Lower lobe of right lung (tissue), 2 donors: Measurements from ENCODE around the gene PON1. TPM values are rescaled to one million over a fixed set of nuclear protein-coding genes. Genes with fewer than 3 reads are reported as not detected.

Source experiments
- ATAC-seq, 2 donors: fragments of 200-7000 bp; cut with Tn5 transposase; one replicate each; pipeline ENCODE4 v1.9.1; 2020 to 2022; ENCODE audit warnings: mild to moderate bottlenecking in 2 of 2, moderate library complexity in 2 of 2
- DNase-seq: peaks from one replicate; pipeline ENCODE4 v3.0.0-alpha.2; 2020
- H3K27ac ChIP-seq: fragments of 200-600 bp; one replicate; pipeline ENCODE4 v1.8.0; 2022
- H3K27me3 ChIP-seq: fragments of 200-600 bp; one replicate; pipeline ENCODE4 v1.8.0; 2022; ENCODE audit warnings: low read depth
- H3K36me3 ChIP-seq: fragments of 200-600 bp; one replicate; pipeline ENCODE4 v1.8.0; 2022; ENCODE audit warnings: mild to moderate bottlenecking
- H3K4me1 ChIP-seq: fragments of 200-600 bp; one replicate; pipeline ENCODE4 v1.8.0; 2022
- H3K4me3 ChIP-seq: fragments of 200-600 bp; one replicate; pipeline ENCODE4 v1.8.0; 2022; ENCODE audit warnings: mild to moderate bottlenecking
- H3K9me3 ChIP-seq: fragments of 200-600 bp; one replicate; pipeline ENCODE4 v1.8.0; 2022
- intact Hi-C: fragments of 100-400 bp; cut with DNase I; formaldehyde crosslinking; loops from one replicate; pipeline ENCODE4 v1.11.0; 2022
- total RNA-seq: library from RNA; stranded (reverse); fragmentation: NEBNext Ultra II Directional; extraction: Animal tissue kit (Norgen Biotek cat#: 25700); gene quantifications from one replicate; pipeline ENCODE4 v1.2.1, GENCODE V29; 2021
- TF ChIP-seq, protein P1 (sequence below): fragments of 200-600 bp; IDR thresholded peaks from one replicate; pipeline ENCODE4 v1.8.0; 2022; ENCODE audit warnings: antibody characterized with exemption, mild to moderate bottlenecking
- donor health status: DM: no; HTN: yes; CAD: no; lungs with severe emphysema.

PON1 gene
- total RNA-seq, 1 donor from 2014 or later: 0.24 TPM

GRCh38 chr7:95262875-95263274 lies 61.5 kb downstream of the PON1 start:
- Histone ChIP-seq H3K27me3 (no peaks in the 10 kb centered on the region), H3K4me3 (no peak overlapping the region), H3K9me3 (no peaks in the 10 kb centered on the region), H3K36me3 (no peaks in the 10 kb centered on the region), H3K4me1 (no peaks in the 10 kb centered on the region), H3K27ac (no peak overlapping the region)
- intact Hi-C loops: no loop called here
- ATAC-seq (no peak), DNase-seq (no peak)
- TF ChIP-seq, protein P1, sequence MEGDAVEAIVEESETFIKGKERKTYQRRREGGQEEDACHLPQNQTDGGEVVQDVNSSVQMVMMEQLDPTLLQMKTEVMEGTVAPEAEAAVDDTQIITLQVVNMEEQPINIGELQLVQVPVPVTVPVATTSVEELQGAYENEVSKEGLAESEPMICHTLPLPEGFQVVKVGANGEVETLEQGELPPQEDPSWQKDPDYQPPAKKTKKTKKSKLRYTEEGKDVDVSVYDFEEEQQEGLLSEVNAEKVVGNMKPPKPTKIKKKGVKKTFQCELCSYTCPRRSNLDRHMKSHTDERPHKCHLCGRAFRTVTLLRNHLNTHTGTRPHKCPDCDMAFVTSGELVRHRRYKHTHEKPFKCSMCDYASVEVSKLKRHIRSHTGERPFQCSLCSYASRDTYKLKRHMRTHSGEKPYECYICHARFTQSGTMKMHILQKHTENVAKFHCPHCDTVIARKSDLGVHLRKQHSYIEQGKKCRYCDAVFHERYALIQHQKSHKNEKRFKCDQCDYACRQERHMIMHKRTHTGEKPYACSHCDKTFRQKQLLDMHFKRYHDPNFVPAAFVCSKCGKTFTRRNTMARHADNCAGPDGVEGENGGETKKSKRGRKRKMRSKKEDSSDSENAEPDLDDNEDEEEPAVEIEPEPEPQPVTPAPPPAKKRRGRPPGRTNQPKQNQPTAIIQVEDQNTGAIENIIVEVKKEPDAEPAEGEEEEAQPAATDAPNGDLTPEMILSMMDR: no peak

DNA sequence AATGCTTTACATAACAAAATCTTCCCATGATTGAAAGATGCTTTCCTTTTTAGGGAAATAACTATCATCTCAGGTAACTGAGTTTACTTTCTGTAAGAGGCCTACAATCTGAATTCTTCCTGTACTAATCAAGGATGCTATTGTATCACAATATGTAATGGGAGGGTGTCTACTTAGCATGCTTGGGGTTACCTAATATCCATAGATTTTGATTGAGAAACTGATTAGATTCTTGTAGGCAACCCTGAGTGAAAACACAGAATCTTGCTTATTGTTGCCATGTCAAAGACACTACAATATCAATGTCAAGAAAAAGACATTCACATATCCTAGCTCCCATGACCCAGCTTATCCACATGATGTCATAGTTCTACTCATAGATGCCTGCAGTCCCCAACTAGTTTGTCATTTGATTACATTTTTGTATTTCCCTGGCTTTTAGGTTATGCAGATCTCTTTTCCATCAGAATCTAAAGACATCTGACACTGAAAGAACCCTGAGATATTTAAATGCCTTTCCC lies 62.4 kb downstream of the PON1 start:
- intact Hi-C loops: no loop called here
- TF ChIP-seq, protein P1: no peak
- no peak overlapping the region for H3K27ac ChIP-seq
- H3K27me3 ChIP-seq: no peaks in the 10 kb centered on the region
- no peak overlapping the region for H3K4me3 ChIP-seq
- no peaks in the 10 kb centered on the region for H3K9me3 ChIP-seq
- H3K36me3 ChIP-seq: no peaks in the 10 kb centered on the region
- DNase-seq: no peak
- no peak for ATAC-seq
- no peaks in the 10 kb centered on the region for H3K4me1 ChIP-seq

DNA sequence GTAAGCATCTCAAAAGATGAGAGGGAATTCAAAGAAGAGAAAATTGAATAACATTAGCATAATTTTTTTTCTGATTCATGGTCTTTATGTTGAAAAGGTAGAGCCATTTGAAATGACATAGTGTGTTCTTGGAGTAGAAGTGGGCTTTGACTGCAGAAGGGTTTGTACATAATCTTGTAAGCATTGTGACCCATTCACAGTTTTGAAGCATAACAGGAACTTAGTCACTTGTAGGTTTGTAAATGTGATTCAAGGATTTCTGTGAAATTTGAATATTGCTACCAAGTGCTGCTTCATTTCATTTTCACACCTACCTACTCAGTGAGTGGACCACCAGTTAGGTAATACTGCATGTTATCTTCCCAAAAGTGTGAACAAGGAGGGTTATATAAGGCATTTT lies 68.6 kb downstream of the PON1 start:
- TF ChIP-seq, protein P1: no peak
- no peak for DNase-seq
- Histone ChIP-seq H3K9me3 (no peaks in the 10 kb centered on the region), H3K27me3 (no peaks in the 10 kb centered on the region), H3K4me1 (no peaks in the 10 kb centered on the region), H3K36me3 (no peaks in the 10 kb centered on the region), H3K27ac (no peak overlapping the region), H3K4me3 (no peak overlapping the region)
- intact Hi-C loops: no loop called here
- ATAC-seq: no peak

DNA sequence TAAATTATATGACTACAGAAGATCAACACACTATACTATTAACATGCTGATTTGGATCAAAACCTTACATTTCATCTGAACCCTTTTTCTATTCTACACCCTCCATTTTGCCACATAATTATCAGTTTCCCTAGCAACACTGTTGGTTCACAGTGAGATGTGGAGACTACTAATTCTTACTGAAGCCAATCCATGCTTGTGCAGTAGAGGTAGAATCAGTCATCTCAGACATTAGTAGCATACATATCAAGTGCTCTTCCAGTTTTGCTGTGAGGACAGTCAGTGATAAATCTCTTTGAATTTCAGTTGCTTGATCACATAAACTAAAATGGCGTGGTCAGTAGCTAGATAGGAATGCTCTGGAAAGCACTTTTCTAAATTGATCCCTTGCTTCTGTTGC lies 70.3 kb downstream of the PON1 start:
- H3K9me3 ChIP-seq: no peaks in the 10 kb centered on the region
- intact Hi-C loops: no loop called here
- H3K4me3 ChIP-seq: no peak overlapping the region
- no peak for DNase-seq
- H3K4me1 ChIP-seq: no peaks in the 10 kb centered on the region
- no peak overlapping the region for H3K27ac ChIP-seq
- H3K36me3 ChIP-seq: no peaks in the 10 kb centered on the region
- TF ChIP-seq, protein P1: no peak
- H3K27me3 ChIP-seq: no peaks in the 10 kb centered on the region
- ATAC-seq: no peak

- TF ChIP-seq, protein P1: no peak
- H3K9me3 ChIP-seq: no peaks in the 10 kb centered on the region
- H3K4me3 ChIP-seq: no peak overlapping the region
- intact Hi-C loops: no loop called here
- ATAC-seq: no peak
- no peak for DNase-seq
- H3K4me1 ChIP-seq: no peaks in the 10 kb centered on the region
- H3K27ac ChIP-seq: no peak overlapping the region
- H3K36me3 ChIP-seq: no peaks in the 10 kb centered on the region
- H3K27me3 ChIP-seq: no peaks in the 10 kb centered on the region
Measured at GRCh38 chr7:95251966-95252365, 72.4 kb downstream of the PON1 start.

- intact Hi-C loops: no loop called here
- TF ChIP-seq, protein P1: no peak
- H3K27ac ChIP-seq: no peak overlapping the region
- H3K9me3 ChIP-seq: no peaks in the 10 kb centered on the region
- DNase-seq (no peak), ATAC-seq (no peak)
- H3K27me3 ChIP-seq: no peaks in the 10 kb centered on the region
- H3K36me3 ChIP-seq: no peaks in the 10 kb centered on the region
- H3K4me1 ChIP-seq: no peaks in the 10 kb centered on the region
- no peak overlapping the region for H3K4me3 ChIP-seq
Measured at GRCh38 chr7:95250571-95250970, 73.8 kb downstream of the PON1 start.
